H1 (cell line): ENCODE results near the gene MEX3D.

Experiments
- CTCF ChIP-seq, 3 experiments: IDR thresholded peaks; 1 replicate in 2 of 3; 2 replicates in 1 of 3; pipeline versions ENCODE4 v1.5.1 to v1.6.1; 2011; ENCODE audit warnings: low read length in 3 of 3, mild to moderate bottlenecking in 3 of 3, inconsistent platforms in 2 of 3, low read depth in 1 of 3, moderate library complexity in 1 of 3; ENCODE audit not compliant: insufficient read depth in 1 of 3; ENCODE audit errors: control extremely low read depth in 1 of 3
- EP300 ChIP-seq, 2 experiments: IDR thresholded peaks; 1 replicate in 1 of 2; 2 replicates in 1 of 2; pipeline ENCODE4 v1.6.1; 2011 to 2012; ENCODE audit warnings: low read depth in 2 of 2, low read length in 2 of 2, mild to moderate bottlenecking in 2 of 2, borderline replicate concordance in 1 of 2, inconsistent platforms in 1 of 2, moderate library complexity in 1 of 2
- JUN ChIP-seq: IDR thresholded peaks from 2 replicates; pipeline ENCODE4 v1.6.1; 2011; ENCODE audit warnings: low read depth, mild to moderate bottlenecking, improper control_type of control experiment, low read length
- RNF2 ChIP-seq: fragments of 200-900, 300-1000 bp; sonication (generic); IDR thresholded peaks from 2 replicates; pipeline ENCODE4 v1.7.1; 2016; ENCODE audit warnings: borderline replicate concordance, low read depth, mild to moderate bottlenecking, antibody characterized with exemption, low read length; ENCODE audit not compliant: poor library complexity, severe bottlenecking; ENCODE audit errors: missing control alignments
- SP1 ChIP-seq: IDR thresholded peaks from 2 replicates; pipeline ENCODE4 v1.6.1; 2011; ENCODE audit warnings: low read depth, low read length
- TAF1 ChIP-seq: IDR thresholded peaks from 2 replicates; pipeline ENCODE4 v1.6.1; 2011; ENCODE audit warnings: mild to moderate bottlenecking, low read depth, low read length
- USF2 ChIP-seq: IDR thresholded peaks from 2 replicates; pipeline ENCODE4 v1.6.1; 2011; ENCODE audit warnings: low read length, improper control_type of control experiment

- TF ChIP-seq EP300 (IDR thresholded peaks at IDR 0.05; ENCODE audit: borderline replicate concordance in 1 of 2, low read depth in 2 of 2, low read length in 2 of 2) (no peak), SP1 (no peak), USF2 (no peak), RNF2 (no peak), TAF1 (no peak), CTCF (IDR thresholded peaks at IDR 0.05; ENCODE audit: control extremely low read depth in 1 of 3, insufficient read depth in 1 of 3, low read depth in 1 of 3, low read length in 3 of 3) (no peak), JUN (no peak)
Measured at GRCh38 chr19:1532003-1532402, 36.1 kb downstream of the MEX3D start.
